H1 (cell line): Measurements from ENCODE around the gene STK39.

Experiments
- BRCA1 ChIP-seq: IDR thresholded peaks from 2 replicates; pipeline ENCODE4 v1.6.1; 2012; ENCODE audit warnings: low read depth, low read length, improper control_type of control experiment
- CREB1 ChIP-seq: IDR thresholded peaks from 2 replicates; pipeline ENCODE4 v1.6.1; 2012; ENCODE audit warnings: inconsistent platforms
- CTCF ChIP-seq, 3 experiments: IDR thresholded peaks; 1 replicate in 2 of 3; 2 replicates in 1 of 3; pipeline versions ENCODE4 v1.5.1 to v1.6.1; 2011; ENCODE audit warnings: low read length in 3 of 3, mild to moderate bottlenecking in 3 of 3, inconsistent platforms in 2 of 3, low read depth in 1 of 3, moderate library complexity in 1 of 3; ENCODE audit not compliant: insufficient read depth in 1 of 3; ENCODE audit errors: control extremely low read depth in 1 of 3
- EGR1 ChIP-seq: IDR thresholded peaks from 2 replicates; pipeline ENCODE4 v1.6.1; 2011; ENCODE audit warnings: low read depth, low read length, borderline replicate concordance
- EP300 ChIP-seq, 2 experiments: IDR thresholded peaks; 1 replicate in 1 of 2; 2 replicates in 1 of 2; pipeline ENCODE4 v1.6.1; 2011 to 2012; ENCODE audit warnings: low read depth in 2 of 2, low read length in 2 of 2, mild to moderate bottlenecking in 2 of 2, borderline replicate concordance in 1 of 2, inconsistent platforms in 1 of 2, moderate library complexity in 1 of 2
- GABPA ChIP-seq: IDR thresholded peaks from 2 replicates; pipeline ENCODE4 v1.6.1; 2011; ENCODE audit warnings: mild to moderate bottlenecking, low read length, moderate library complexity, borderline replicate concordance; ENCODE audit not compliant: insufficient read depth
- JUN ChIP-seq: IDR thresholded peaks from 2 replicates; pipeline ENCODE4 v1.6.1; 2011; ENCODE audit warnings: low read depth, mild to moderate bottlenecking, improper control_type of control experiment, low read length
- POLR2A ChIP-seq, 2 experiments: IDR thresholded peaks; 1 replicate in 1 of 2; 2 replicates in 1 of 2; pipeline ENCODE4 v1.6.1; 2011; ENCODE audit warnings: low read depth in 2 of 2, low read length in 2 of 2, mild to moderate bottlenecking in 2 of 2; ENCODE audit errors: control extremely low read depth in 1 of 2
- RAD21 ChIP-seq, 2 experiments: IDR thresholded peaks in 1 of 2; conservative IDR thresholded peaks in 1 of 2; 2 replicates each; pipeline ENCODE4 v1.6.1; 2011; ENCODE audit warnings: low read depth in 2 of 2, low read length in 2 of 2, improper control_type of control experiment in 1 of 2, inconsistent platforms in 1 of 2, mild to moderate bottlenecking in 1 of 2, moderate library complexity in 1 of 2
- SIX5 ChIP-seq: IDR thresholded peaks from 2 replicates; pipeline ENCODE4 v1.6.1; 2011; ENCODE audit warnings: mild to moderate bottlenecking, low read depth, low read length
- SRF ChIP-seq: IDR thresholded peaks from 2 replicates; pipeline ENCODE4 v1.6.1; 2011; ENCODE audit warnings: mild to moderate bottlenecking, low read depth, low read length, moderate library complexity
- TAF7 ChIP-seq: optimal IDR thresholded peaks from 2 replicates; pipeline ENCODE3; 2011; ENCODE audit warnings: low read depth, mild to moderate bottlenecking, inconsistent platforms, low read length, moderate library complexity, borderline replicate concordance
- ZNF274 ChIP-seq: IDR thresholded peaks from 2 replicates; pipeline ENCODE4 v1.7.0; 2012; ENCODE audit warnings: low read length, borderline replicate concordance; ENCODE audit errors: extremely low read depth

GRCh38 chr2:168179592-168179991 is 67.8 kb downstream of the STK39 start:
- no peak for TF ChIP-seq ZNF274
- TF ChIP-seq BRCA1 = no peak
- no peak for TF ChIP-seq SIX5
- TF ChIP-seq TAF7 = no peak
- TF ChIP-seq GABPA = no peak
- no peak for TF ChIP-seq JUN
- no peak for TF ChIP-seq CTCF (IDR thresholded peaks at IDR 0.05; ENCODE audit: control extremely low read depth in 1 of 3, insufficient read depth in 1 of 3, low read depth in 1 of 3, low read length in 3 of 3)
- no peak for TF ChIP-seq SRF
- no peak for TF ChIP-seq EGR1
- no peak for TF ChIP-seq POLR2A (IDR thresholded peaks at IDR 0.05; ENCODE audit: control extremely low read depth in 1 of 2, low read depth in 2 of 2, low read length in 2 of 2)
- no peak for TF ChIP-seq EP300 (IDR thresholded peaks at IDR 0.05; ENCODE audit: borderline replicate concordance in 1 of 2, low read depth in 2 of 2, low read length in 2 of 2)
- no peak for TF ChIP-seq RAD21 (IDR thresholded peaks at IDR 0.05 in 1 of 2, conservative IDR thresholded peaks at IDR 0.05 in 1 of 2; ENCODE audit: low read depth in 2 of 2, low read length in 2 of 2)
- TF ChIP-seq CREB1 = no peak
